GM19395 (cell line): Measurements from ENCODE around the gene CDK16.

Source experiments
- ATAC-seq: cut with Tn5 transposase; IDR thresholded peaks from one replicate; pipeline ENCODE4 v1.9.1; 2021; ENCODE audit warnings: mild to moderate bottlenecking, moderate library complexity; ENCODE audit not compliant: unreplicated experiment

Gene CDK16

GRCh38 chrX:47206316-47206715 lies 12.2 kb upstream of the CDK16 start:
- no peak for ATAC-seq

GRCh38 chrX:47208108-47208507 lies 10.4 kb upstream of the CDK16 start:
- ATAC-seq: no peak

- ATAC-seq: no peak
Observed at GRCh38 chrX:47209508-47210238, 8.8 kb upstream of the CDK16 start.

GRCh38 chrX:47210661-47211425 lies 7.6 kb upstream of the CDK16 start:
- no peak for ATAC-seq

- ATAC-seq: no peak
Observed at GRCh38 chrX:47212381-47213293, 5.8 kb upstream of the CDK16 start.

GRCh38 chrX:47214435-47215077 lies 3.9 kb upstream of the CDK16 start:
- ATAC-seq: no peak

GRCh38 chrX:47215291-47215900 lies 3.1 kb upstream of the CDK16 start:
- ATAC-seq: no peak

GRCh38 chrX:47216393-47216925 lies 2.0 kb upstream of the CDK16 start:
- no peak for ATAC-seq

- no peak for ATAC-seq
Observed at GRCh38 chrX:47217121-47217851, 1.2 kb upstream of the CDK16 start.

GRCh38 chrX:47217852-47218279 lies 615 bp upstream of the CDK16 start:
- peak; percentile 86 for ATAC-seq

- no peak for ATAC-seq
Observed at GRCh38 chrX:47218920-47219815, 687 bp downstream of the CDK16 start.

- ATAC-seq: no peak
Observed at GRCh38 chrX:47221756-47222155, 3.3 kb downstream of the CDK16 start.

GRCh38 chrX:47222751-47223350 lies 4.4 kb downstream of the CDK16 start:
- ATAC-seq: no peak

- no peak for ATAC-seq
Observed at GRCh38 chrX:47223476-47224250, 5.2 kb downstream of the CDK16 start.

- no peak for ATAC-seq
Observed at GRCh38 chrX:47224266-47224895, 5.9 kb downstream of the CDK16 start.

GRCh38 chrX:47224896-47225290 lies 6.4 kb downstream of the CDK16 start:
- ATAC-seq: no peak

- no peak for ATAC-seq
Observed at GRCh38 chrX:47226071-47226470, 7.6 kb downstream of the CDK16 start.
